Brain pericyte (primary cell): ENCODE measurements around the gene DAPK3.
"Not testable (repeated sequence)": the region's sequence is repeated elsewhere in the genome, so short reads cannot be mapped to it uniquely, and the experiment has no call there.

ENCODE experiments used
- DNase-seq: peaks from one replicate; pipeline ENCODE4 v3.0.0-alpha.2; 2012; ENCODE audit warnings: low read depth, low spot score

The DAPK3 gene

DNA sequence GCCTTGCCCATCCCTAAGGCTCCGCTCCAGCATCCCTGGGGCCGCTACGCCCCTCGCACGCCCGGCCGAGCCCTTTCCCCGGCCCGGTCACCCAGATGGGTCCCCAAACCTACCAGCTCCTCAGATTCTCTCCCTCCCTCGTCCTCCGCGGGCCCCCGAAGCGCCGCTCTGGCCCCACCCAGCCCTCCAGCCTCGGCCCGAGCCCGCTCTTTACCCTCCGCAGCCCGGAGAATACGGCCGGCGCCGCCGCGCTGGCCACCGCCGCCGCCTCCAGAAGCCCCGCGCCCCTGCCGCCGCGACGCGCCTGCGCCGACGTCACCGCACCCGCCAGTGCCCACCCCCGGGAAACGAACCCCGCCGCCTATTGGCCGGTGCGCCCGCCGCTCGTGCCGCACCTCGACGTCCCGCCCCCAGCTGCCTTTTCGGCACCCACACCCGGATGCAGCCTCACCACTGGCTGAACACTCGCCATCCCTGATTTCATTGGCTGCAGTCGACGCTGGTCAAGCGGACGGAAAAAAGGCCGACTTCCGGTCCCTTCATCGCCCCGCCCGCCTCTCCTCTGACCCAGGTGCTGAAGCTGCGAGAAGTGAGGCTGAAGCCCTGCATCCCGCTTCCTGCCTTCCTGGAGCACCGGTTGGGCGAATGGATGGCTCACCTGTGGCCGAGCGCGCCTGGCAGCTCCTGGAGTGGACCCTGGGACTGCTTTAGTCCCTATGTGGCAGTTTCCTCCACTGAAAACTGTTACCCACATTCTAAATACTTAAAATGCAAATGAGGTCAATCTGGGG is at the start of gene DAPK3:
TSS of gene DAPK3 (minus strand) at position 292 of the 791 bp plus-strand sequence. CDS start 1,364 bp downstream, outside the sequence.
- DNase-seq, result peak; percentile 94

GRCh38 chr19:4019578-4019977 is 48.7 kb upstream of the DAPK3 start:
- no peak for DNase-seq

- DNase-seq, result no peak
Observed at GRCh38 chr19:4018775-4019504, 48.0 kb upstream of the DAPK3 start.

- no peak for DNase-seq
Observed at GRCh38 chr19:4018140-4018613, 47.3 kb upstream of the DAPK3 start.

- DNase-seq, result no peak
Observed at GRCh38 chr19:4016903-4017638, 46.2 kb upstream of the DAPK3 start.

DNA sequence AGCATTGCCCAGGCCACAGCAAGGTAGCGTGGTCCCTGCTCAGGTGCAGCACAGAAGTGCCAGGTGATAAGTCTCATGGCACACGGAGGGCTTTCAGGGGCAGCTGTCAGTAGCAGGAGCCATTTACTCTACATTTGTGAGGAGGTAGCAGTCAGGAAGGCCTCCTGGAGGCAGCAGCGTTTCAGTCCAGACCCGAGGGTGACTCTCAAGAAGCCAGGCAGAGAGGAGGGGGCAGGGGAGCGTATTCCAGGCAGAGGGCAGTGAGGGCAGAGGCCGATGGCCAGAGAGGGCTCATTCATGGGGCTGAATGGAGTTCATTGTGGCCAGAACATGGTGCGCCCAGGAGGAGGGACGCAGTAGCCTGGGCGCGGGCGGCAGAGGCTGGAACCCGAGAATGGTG is 45.6 kb upstream of the DAPK3 start:
- DNase-seq, result no peak

- no peak for DNase-seq
Observed at GRCh38 chr19:4015705-4016402, 45.0 kb upstream of the DAPK3 start.

DNA sequence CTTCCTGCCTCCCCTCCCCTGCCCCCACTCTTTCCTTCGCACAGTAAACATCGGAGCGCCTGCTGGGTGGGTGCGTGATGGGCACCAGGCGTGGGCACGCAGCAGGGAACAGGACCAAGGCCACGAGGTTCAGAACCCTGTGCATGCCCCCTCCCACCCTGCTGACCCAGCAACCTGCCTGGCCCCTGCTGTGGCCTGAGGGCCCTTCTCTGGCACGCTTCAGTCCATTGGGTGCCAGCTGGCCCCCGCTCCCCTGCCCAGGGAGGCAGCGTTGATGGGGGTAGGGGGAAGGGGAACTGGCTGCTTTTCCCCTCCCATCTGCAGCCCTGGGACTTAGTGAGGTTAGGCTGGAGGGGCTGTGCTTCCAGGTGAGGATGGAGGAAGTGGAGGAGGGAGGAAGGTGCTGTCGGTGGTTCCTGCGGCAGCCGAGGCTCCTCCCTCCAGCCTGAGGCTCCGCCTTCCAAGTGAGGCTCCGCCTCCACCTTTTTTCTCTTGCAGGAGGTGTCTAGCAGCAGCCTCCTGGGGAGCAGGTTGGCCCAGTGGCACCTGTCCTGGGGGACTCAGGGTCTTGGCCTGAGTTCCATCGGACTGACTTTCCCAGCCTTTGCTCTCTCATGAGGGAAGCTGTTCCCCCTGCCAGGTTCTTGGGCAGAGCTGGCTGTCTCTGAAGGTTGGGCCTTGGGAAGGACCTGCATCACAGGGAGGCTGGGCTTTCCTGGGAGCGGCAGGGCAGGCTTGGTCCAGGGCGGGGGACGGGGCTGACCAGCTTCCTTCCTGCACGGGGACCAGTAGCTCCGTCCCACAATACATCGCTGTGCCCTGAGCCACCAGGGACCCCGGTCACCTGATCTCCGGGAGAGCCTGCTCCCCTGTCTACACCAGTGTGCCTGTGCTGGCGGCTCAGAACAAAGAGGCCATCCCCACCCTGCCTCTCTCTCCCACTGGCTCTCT is 43.9 kb upstream of the DAPK3 start:
- no peak for DNase-seq

DNA sequence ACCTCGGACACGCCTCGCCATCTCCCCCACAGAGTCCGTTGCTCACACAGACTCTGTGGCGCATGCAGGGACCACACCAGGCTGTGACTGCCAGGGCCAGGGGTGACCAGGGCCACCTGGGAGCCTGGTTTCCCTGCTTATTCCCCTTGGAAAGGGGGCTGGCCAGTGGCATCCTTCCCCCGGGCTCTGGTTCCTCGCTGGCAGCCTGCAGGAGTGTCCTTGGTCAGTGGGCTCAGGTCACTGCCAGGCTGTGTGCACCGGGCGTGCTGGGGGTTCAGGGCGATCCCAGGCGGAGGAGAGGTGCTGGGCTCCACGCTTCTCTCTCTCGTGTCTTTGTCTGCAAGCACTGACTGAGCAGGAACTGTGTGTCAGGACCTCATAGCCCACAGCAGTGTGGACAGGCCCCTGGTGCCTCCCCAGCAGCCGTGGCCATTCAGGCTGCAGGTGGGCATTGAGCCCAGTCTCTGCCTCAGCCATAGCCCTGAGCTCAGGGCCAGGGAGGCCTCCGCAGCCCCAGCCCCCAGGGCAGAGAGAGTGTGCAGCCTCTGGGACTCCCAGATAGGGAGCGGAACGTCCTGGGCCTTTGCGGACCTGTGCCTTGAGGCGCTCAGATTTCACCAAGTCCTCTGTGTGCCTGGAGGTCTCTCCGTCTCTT is 43.1 kb upstream of the DAPK3 start:
- DNase-seq, result no peak

GRCh38 chr19:4012975-4013634 is 42.2 kb upstream of the DAPK3 start:
- no peak for DNase-seq

- DNase-seq, result no peak
Observed at GRCh38 chr19:4012092-4012974, 41.4 kb upstream of the DAPK3 start.

- DNase-seq, result not testable (repeated sequence)
Observed at GRCh38 chr19:4011430-4011829, 40.5 kb upstream of the DAPK3 start.

DNA sequence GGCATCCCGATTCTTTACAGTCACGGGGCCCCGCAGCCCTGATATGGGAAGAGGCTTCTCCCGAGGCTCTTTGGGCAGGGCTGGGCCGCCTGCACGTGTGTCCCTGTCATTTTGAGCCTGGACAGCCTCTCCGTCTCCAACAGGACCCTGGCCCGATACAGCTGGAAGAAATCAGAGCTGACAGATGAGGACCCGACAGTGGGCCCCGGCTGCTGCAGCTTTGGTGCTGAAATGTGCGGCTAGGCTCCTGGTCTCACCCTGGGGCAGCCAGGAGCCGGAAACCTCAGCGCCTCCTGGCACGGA is 39.9 kb upstream of the DAPK3 start:
- DNase-seq, result no peak

GRCh38 chr19:4009990-4010807 is 39.3 kb upstream of the DAPK3 start:
- DNase-seq, result no peak

- DNase-seq, result no peak
Observed at GRCh38 chr19:4007836-4008539, 37.1 kb upstream of the DAPK3 start.

- DNase-seq, result peak; percentile 43
Observed at GRCh38 chr19:4007021-4007835, 36.3 kb upstream of the DAPK3 start, which contains the start of gene PIAS4. Gene PIAS4, plus strand, starts transcription at chr19:4007736. Its CDS starts 25 bp downstream, at chr19:4007761.
